CD4-positive, alpha-beta T cell treated with Interleukin-15 for 1 hour (primary cell): ENCODE results near the gene PPP4R3A.
"Not testable (repeated sequence)": the region's sequence is repeated elsewhere in the genome, so short reads cannot be mapped to it uniquely, and the experiment has no call there.

Experiments
- DNase-seq: peaks from one replicate; pipeline ENCODE4 v3.0.0-alpha.2; 2020

The PPP4R3A gene

DNA sequence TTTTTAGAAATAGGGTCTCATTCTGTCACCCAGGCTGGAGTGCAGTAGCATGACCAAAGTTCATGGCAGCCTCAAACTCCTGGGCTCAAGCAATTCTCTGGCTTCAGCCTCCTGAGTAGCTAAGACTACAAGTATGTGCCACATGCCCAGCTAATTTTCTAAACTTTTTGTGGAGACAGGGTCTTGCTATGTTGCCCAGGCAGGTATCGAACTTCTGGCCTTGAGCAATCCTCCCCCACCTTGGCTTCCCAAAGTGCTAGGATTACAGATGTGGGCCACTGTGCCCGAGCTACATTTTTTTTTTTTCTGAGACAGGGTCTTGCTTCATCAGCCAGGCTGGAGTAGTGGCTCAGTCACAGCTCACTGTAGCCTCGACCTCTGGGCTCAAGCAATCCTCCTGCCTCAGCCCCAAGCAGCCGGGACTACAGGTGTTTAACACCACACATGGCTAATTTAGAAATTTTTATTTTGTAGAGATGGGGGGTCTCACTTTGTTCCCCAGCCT lies 7.1 kb downstream of the PPP4R3A start:
- DNase-seq, result no peak

DNA sequence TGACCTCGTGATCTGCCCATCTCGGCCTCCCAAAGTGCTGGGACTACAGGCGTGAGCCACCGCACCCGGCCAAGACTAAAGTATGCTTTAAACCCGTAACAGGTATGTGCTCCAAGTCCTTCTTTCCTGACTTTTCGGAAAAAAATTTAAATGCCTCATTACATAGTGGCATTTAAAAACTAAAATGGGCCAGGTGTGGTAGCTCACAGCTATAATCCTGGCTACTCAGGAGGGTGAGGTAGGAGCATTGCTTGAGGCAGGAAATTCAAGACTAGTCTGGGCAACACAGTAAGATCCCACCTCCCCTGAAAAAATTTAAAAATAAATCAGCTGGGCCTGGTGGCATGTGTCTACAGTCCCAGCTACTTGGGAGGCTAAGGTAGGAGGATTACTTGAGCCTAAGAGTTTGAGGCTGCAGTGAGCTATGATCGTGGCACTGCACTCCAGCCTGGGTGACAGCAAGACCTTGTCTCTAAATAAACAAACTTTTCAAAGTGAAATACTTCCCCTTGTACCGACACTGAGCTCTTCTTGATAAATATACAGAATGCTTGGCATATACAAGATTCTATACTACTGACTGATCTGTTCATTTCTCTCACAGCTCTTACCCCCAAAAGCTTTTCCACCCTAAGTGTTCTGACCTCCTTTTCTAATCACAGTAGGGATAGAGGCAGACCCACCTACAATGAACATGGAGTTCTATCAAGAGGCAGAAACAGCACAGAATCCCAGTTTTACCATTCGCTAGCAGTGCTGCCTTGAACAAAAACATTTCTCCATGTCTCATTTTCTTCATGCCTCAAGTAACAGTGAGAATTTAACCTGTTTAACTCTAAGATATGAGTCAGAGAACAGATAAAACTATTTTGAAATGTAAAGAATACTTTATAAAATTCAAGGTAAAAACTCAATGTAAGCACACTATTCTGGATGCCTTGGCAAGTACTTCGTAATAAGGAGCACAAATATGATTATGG lies 7.9 kb downstream of the PPP4R3A start:
- no peak for DNase-seq

DNA sequence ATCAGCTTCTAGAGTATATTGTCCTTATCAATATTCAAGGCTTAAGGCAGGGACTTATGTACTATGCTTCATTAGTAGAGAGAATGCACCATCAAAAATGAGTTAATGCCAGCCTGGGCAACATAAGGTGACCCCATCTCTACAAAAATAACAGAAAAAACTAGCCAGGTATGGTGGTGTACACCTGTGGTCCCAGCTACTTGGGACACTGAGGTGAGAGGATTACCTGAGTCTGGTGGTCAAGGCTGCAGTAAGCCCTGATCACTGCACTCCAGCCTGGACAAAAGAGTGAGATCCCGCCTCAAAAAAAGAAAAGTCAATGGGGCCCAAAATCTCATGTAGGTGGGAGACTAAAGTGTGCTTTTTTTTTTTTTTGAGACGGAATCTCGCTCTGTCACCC lies 8.8 kb downstream of the PPP4R3A start:
- DNase-seq, result no peak

DNA sequence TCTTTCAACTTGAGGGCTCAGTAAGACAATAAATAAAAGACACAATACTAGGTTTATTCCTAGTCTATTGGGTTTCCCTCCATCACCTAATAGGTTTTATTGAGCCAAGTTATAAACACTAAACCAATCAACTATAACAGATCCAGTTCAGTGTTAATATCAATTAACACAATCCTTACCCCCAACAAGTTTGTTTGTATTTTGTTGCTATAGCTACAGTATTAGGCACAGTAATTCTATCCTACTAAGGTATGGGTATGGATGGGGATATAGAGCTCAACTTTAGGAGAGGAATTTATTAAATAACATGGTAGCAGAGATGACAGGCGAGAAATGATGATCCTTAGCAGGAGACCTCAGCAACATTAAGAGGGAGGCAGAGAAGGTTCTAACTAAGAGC lies 13.3 kb downstream of the PPP4R3A start:
- no peak for DNase-seq

DNA sequence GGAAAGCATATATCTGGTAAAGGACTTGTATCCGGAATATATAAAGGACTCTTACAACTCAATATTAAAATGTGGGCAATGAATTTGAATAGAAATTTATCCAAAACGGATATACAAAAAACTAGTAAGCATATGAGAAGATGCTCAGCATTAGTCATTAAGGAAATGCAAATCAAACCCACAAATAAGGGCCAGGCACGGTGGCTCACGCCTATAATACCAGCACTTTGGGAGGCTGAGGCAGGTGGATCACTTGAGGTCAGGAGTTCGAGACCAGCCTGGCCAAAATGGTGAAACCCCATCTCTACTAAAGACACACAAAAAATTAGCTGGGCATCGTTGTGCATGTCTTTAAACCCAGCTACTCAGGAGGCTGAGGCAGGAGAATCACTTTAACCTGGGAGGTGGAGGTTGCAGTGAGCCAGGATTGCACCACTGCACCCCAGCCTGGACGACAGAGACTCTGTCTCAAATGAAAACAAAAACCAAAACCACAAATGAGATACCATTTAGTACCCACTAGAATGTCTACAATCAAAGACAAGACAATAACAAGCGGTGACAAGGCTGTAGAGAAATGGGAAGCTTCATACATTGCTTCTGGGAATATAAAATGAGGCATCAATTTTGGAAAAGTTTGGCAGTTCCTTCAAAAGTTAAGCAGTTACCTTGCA lies 15.6 kb downstream of the PPP4R3A start:
- not testable (repeated sequence) for DNase-seq

DNA sequence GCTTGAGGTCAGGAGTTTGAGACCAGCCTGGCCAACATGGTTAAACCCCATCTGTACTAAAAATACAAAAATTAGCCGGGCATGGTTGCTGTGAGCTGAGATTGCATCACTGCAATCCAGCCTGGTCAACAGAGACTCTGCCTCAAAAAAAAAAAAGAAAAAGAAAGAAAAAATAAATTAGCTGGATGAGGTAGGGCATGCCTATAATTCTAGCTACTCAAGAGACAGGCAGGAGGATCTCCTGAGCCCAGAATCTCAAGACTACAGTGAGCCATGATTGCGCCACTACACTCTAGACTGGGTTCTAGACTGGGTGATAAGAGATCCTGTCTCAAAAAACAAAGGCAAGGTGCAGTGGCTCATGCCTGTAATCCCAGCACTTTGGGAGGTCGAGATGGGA lies 16.9 kb downstream of the PPP4R3A start:
- no peak for DNase-seq

DNA sequence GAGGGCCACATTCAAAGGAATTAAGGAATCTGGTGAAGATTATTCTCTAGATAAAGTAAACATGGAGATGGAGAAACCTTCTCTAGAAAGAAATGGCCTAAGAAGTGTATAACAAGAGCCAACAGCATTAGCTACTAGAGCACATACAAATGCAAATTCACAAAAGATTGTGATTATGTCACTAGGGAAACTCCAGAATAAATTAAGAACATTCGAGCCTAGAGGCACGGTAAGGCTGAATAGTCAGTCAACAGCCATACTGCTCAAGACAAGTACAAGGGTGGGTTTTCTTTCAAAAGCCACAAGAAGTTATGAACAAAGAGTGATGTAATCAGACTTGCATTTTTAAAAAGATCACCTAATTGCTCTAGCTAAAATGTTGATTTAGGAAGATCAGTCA lies 25.4 kb downstream of the PPP4R3A start:
- DNase-seq, result no peak

DNA sequence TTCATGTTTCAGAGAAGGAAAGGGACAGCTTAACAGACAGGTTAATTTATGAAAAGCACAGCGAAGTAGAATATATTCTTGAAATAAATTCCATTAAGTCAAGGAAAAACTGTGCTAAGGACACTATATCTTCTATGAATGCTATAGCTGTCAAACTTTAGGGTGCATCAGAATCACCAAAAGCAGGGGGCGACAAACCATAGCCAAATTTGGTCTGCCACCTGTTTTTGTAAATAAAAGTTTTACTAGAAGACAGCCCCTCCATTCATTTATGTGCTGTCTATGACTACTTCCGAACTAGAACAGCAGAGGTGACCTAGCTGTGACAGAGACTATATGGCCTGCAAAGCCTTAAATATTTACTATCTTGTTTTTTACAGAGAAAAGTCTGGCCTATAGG lies 25.9 kb downstream of the PPP4R3A start:
- DNase-seq, result no peak

DNA sequence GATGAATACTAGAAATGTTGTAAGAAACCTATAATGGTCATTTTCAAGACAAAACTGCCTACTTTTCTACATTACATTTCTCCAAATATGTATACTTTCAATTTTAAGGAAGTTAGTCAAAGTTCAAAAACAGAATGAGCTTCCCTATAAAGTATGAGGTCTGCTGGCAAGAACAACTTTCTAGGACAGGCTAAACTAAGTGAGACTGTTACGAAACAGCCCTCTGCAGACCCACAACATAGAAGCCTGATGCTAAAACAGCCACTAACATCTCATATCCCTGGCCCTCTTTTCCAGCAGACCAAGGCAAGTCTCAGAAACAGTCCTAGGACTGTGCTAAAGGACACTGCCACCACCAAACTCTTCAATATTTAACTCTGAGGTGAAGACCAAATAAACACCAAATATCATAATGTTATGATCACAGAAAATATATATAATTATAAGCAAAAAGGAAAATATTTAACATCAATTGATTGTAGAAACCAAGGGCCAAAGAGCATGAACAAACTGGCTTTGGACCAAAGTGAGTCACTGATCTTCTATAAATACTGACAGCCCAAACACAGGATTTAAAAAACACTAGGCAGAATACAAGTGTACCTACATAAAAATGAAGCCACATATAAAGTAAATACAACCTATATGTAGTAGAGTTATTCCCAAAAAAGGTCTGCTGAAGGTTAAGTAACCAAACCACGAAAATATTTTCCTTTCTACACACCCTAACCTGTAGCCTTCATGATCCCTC lies 27.7 kb downstream of the PPP4R3A start:
- DNase-seq, result no peak

DNA sequence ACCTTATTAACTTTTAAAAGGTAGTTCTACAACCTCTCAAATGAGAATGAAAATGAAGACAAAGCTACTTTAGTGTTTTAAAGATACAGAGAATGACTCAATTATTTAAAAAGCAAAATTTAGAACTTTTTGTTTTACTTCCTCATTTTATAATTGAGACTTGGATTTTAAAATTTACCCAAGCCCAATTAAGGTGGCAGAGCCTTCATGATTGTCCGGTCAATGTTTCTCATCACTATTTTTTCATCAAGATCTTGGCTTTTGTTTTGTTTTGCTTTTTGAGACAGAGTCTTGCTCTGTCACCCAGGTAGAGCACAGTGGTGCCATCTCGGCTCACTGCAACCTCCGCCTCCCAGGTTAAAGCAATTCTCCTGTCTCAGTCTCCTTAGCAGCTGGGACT lies 32.7 kb downstream of the PPP4R3A start:
- DNase-seq, result no peak

DNA sequence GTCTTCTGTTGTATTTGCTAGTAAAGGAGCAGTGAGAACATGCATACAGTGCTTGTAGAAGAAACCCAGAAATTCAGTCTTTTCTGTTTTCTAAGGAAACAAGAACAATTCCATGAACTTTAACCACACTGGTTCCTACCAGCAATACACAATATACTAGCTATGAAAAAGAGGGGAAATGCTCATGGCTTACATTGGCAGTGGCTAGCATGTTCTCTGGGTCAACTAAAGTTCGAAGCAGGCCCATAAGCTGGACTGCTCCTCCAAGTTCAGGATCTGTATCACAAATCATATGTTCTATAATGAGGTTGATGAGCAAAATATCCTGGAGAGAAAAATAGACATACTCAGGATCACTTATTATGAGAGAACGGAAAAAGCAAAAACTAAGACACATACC lies 37.1 kb downstream of the PPP4R3A start:
- no peak for DNase-seq

DNA sequence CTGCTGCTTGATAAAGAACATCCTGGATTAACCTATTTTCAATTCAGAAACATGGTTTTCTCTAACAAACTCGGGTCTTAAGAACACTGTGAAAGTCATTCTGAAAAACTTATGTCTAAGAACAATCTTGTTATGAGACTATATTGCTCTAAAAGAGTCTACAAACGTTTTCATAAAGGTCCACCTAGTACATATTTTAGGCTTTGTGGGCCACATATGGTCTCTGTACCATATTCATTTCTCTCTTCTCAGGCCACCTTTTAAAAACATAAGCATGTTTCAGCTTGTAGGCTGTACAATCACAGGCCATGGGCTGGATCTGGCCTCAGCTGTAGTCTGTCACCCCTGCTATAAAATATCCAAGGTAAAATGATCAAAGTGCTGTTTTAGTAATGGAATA lies 39.9 kb downstream of the PPP4R3A start:
- no peak for DNase-seq

DNA sequence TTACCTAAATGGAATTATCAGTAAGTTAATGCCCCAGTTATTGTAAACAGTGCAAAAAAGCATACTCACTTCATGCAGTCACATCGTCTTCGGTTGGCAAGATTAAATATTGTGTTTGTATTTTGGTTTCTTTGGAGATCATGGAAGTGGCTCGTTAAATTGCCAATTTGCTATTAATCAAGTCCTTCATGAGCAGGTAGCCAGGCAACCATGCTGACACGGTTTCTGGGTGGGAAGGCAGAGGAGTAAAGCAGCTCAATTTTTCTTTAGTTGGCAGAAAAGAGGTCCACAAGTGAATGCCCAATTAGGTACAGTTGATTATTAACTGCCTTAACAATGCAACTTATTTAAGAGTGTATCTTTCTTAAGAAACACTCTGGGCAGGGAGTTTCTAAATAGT lies 43.9 kb downstream of the PPP4R3A start:
- no peak for DNase-seq

DNA sequence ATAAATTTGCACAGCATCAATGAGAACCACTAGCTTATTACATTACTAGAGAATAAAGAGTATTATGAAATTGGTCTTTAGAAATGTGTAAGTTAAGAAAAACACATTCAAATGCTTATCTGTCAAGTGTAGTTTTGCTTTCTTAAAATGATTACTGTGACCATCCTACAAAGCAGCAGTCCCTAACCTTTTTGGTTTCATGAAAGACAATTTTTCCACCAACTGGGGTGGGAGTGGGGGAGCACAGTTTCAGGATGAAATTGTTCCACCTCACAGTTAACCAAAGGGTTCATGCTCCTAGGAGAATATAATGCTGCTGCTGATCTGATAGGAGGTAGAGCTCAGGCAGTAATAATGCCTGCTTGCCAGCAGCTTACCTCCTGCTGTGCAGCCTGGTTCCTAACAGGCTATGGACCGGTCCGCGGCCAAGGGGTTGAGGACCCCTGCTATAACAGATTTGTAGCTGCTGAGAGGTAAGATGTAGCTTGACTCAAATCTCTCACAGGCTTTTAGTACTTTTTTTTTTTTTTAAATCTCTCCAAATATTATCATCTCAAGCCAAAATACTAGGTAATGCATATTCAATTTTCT lies 45.4 kb downstream of the PPP4R3A start:
- DNase-seq, result no peak

DNA sequence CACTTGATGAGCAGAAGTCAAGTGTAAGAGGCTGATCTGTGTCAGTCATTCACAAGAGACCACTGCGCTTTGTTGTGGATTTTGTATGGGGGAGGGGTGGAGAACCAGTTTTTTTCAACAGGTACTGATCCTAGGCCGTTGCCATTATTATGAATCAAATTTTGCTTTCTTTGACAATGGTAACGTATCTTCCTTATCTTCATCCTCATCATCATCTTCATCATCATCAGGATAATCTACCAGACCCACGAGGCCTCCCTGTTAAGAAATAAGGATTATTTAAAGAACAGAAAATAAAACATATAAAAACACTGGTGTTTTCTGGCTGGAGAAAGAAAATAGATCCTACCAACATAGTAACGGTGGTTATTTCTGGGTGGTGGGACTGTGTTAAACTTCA lies 51.5 kb downstream of the PPP4R3A start:
- DNase-seq, result no peak

DNA sequence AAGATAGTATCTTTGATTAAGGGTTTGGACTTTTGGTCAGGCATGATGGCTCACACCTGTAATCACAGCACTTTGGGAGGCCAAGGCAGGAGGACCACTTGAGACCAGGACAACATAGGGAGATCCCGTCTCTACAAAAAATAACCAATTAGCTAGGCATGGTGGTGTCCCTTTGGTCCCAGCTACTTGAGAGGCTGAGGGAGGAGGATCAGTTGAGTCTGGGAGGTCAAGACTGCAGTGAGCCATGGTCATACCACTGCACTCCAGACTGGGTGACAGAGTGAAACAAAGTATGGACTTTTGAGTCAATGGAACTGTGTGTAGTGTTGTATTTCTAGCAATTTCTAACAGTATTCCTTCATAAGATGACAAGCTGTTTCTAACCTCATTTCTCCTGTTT lies 53.8 kb downstream of the PPP4R3A start:
- DNase-seq, result no peak

DNA sequence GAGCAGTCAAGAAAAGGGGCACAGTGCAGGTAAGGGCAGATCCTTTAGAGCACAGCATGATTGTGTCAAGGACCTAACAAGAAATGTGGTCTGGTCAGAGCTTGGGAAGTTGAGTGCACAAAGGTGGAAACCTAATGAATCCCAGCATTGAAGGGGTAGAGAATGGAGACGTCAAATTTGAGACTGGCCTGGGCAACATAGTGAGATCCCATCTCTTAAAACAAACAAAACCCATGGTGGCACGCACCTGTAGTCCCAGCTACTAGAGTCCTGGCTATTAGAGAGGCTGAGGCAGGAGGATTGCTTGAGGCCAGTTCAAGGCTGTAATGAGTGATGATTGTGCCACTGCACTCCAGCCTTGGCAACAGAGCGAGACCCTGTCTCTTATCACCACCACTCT lies 55.5 kb downstream of the PPP4R3A start:
- DNase-seq, result no peak

DNA sequence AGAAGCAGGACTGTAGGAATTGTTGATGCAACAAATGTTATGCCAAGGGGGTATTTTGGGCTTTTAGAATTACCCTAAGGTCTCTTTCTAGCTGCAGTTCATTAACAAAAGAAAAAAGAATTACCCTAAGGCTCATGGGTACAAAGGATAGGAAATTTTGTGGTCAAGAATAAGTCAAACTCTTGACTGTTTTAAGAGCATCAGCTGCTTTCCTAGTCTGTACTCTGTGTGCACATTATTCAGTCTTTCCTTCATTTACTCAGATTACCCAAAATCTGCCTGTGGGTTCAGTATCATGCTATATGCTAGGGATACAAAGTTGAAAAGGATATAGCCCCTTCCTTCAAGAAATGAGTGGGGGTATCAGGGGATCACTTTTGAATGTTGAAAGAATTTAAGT lies 56.0 kb downstream of the PPP4R3A start:
- DNase-seq, result no peak

DNA sequence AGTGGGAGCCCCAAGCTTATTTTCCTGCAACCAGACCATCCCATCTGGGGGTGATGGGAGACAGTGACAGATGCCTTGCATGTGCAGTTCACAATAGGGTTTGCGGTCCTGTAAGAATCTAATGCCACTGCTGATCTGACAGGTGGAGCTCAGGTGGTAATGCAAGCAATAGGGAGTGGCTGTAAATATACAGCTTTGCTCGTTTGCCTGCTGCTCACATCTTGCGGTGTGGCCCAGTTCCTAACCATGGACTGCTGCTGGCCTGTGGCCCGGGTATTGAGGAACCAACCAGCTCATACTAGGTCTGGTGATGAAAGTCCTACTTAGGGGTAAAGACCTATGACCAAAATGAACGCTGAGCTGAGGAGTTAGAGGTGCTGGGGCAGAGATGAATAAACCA lies 56.4 kb downstream of the PPP4R3A start:
- no peak for DNase-seq

DNA sequence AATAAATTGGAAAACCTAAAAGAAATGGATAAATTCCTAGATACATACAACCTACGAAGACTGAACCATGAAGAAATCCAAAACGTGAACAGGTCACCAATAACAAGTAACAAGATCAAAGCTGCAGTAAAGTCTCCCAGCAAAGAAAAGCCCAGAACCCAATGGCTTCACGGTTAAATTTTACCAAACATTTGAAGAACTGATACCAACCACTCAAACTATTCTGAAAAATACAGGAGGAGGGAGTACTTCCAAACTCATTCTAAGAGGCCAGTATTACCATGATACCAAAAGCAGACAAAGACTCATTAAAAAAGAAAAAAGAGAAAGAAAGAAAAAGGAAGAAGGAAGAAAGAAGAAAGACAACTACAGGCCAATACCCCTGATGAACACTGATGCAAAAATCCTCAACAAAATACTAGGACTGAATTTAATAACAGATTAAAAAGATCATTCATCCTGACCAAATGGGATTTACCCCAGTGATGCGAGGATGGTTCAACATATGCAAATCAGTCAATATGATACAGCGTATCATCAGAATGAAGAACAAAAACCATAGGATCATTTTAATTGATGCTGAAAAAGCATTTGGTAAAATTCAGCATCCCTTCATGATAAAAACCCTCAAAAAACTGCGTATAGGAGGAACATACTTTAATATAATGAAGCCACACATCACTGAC lies 65.6 kb downstream of the PPP4R3A start:
- DNase-seq, result no peak

DNA sequence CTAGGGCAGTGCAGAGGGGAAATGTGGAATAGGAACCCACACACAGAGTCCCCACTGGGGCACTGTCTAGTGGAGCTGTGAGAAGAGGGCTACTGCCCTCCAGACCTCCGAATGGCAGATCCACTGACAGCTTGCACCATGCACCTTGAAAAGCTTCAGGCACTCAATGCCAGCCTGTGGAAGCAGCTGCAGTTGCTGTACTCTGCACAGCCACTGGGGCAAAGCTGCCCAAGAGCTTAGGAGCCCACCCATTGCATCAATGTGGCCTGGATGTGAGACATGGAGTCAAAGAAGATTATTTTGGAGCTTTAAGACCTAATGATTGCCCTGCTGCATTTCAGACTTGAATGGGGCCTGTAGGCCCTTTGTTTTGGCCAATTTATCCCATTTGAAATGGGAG lies 70.8 kb downstream of the PPP4R3A start:
- DNase-seq, result no peak

DNA sequence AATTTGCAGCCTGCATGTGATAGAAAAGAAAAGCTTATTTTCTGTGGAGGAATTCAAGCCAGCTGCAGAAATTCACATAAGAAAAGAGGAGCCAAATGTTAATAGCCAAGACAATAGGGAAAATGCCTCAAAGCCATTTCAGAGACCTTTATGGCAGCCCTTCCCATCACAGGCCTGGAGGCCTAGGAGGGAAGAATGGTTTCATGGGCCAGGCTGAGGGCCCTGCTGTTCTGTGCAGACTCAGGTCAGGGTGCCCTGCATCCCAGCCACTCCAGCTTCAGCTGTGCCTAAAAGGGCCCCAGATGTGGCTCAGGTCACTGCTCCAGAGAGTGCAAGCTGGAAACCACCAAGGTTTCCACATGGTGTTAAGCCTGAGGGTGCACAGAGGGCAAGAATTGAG lies 71.3 kb downstream of the PPP4R3A start:
- no peak for DNase-seq
